GM21529 (cell line): ENCODE results near the gene GTSE1.

ENCODE experiments used
- ATAC-seq: cut with Tn5 transposase; IDR thresholded peaks from one replicate; pipeline ENCODE4 v1.9.1; 2021; ENCODE audit not compliant: unreplicated experiment

GTSE1 gene

DNA sequence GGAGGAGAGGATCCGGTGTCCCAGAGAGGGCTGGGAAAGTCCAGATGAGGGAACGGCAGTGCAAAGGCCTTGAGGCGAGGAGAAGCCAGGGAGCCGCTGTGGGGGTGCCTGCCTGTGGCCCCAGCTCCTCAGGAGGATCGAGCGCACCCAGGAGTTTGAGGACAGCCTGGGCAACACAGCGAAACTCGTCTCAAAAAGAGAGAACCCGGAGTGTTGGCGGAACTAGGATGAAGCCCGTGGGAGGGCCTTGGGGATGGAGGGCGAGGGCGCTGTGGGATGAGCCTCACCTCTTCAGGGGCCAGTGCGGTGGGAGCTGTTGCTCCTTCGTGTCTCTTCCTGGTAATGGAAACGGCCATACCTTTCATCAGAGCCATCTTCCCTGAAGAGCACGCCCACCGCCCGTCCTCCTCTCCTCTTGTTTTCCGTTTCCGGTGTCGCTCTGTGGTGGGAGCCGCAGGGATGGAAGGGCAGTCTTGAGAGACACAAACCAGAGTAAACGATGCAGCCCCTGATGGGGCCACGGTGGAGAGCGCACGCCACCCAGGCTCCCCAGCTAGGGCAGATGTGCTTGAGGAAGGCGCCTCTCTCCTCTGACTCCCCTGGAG, 54.6 kb downstream of the GTSE1 start:
- ATAC-seq, result no peak

DNA sequence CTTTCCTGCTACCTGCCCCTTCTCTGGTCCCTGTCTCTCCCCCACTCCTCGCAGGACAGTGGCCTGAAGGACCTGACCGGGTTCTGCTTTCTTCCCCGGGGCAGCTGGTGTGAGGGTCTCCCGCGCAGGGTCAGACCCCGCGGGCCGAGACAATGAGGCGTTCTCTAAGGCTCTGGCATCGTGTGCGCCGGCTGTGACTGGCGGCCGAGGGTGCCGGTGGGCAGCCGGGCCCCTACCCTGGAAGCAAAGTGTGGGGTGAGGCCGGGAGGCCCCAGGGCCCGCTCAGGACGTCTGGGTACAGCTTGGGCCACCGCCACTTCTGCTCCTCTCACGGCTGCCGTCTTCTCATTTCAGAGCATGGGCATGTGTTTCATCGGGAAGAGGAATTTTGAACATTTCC, 55.1 kb downstream of the GTSE1 start:
- no peak for ATAC-seq

DNA sequence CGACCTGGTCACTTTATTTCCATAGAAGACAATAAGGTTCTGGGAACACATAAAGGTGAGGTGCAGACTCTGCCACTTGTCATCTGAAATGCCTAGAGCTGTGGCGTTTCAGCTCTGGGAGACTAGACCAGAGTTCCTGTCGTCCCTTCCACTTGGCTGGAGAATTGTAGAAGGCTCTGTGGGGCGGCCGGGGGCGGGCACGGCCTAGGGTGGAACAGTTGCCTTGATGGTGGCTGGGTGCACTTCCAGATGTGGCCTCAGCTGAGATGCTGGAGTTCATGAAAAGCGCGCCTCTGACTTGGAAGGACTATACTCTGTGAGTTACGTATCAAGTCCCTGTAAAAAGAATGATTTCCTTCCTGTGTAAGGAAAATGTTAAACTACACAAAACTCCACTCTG, 55.6 kb downstream of the GTSE1 start:
- no peak for ATAC-seq

DNA sequence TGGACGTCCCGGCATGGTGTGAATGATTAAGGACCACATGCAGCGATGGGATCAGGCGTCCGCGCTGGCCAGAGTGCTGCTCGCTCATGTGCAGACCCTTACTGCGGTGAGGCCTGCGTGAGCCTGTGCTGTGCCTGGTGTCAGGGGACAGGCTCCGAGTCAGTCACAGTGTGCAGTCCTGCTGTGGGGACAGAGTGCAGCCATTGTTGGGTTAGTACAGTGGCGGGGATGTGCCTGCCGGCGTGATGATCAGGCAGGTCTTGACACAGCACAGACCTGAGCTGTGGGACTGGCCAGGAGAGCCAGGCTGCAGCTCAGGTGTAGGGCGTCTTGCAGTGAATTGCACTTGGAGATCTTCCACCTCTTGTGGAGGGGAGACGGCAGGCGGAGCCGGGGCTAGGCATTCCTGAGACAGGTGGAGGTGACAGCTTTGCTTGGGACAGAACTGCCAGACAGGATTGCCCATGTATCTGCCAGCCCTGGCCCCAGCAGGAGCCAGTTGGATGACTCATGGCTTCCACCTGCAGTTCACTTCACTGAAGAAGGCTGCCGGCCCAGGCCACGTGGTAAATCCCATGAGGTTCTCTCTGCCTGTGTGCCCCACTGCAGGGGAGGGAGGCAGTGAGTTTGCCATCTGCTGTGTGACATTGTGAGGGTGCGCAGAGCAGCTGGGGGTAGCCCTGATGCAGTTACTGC, 56.2 kb downstream of the GTSE1 start:
- ATAC-seq, result no peak

DNA sequence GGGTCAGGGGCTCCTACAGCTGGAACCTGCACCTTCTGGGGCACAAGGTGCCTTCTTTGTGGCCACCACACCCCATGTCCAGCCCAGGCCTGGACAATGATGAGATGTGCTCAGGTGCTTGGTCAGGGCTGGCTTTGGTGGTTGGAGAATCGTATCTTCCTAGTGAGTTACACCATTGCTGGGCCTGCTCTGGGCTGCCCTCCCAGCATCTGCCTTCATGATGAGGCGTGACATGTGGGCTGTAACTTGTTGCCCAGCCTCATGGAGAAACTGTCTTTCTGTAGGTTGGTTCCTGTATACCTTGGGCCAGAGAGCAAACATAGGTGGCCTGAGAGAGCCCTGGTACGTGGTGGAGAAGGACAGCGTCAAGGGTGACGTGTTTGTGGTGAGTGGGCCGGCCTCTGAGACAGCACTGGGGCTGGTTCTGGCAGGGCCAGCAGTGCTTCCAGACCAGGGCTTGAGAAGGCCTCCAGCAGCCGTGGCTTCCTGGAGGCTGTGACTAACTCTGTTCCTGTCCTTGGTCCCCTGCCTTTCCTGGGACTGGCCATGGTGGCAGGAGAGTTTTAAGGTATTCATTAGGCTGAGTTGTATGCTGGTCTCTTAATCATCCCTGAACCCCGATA, 56.9 kb downstream of the GTSE1 start:
- ATAC-seq, result no peak

DNA sequence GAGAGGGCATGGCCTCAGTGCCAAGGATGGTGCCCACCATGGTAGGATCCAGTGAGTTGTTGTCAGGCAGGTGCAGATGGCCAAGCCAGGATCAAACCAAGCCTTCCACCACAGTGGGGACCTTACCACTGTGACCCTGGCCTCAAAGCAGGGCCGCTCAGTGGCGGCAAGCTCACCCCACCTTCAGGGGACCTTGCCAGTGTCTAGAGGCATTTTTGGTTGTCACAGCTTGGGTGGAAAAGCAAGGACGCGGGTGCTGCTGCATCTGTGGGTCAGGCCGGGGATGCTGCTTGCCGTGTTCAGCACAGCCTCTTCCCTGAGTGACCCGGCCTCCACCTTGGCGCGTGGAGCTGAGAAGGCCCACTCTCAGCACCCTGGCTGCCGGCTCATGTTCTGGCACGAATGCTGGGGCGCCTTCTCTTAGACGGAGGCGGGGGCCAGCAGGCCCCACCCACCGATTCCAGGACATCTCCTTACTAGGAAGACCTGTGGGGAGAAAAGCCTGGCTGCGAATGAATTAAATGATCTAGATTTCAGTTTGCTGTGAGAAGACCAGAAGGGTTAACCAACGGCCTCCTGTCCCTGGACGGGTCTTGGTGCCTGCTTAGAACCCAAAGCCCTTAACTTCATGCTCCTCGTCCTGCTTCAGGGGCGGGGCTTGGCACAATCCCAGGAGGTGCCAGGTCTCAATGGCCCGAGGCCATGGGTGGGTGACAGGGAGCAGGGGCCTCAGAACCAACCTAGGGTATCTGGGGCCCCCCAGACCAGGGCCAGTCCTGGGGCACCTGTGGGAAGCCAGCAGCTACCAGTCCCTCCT, 57.7 kb downstream of the GTSE1 start:
- ATAC-seq, result no peak

DNA sequence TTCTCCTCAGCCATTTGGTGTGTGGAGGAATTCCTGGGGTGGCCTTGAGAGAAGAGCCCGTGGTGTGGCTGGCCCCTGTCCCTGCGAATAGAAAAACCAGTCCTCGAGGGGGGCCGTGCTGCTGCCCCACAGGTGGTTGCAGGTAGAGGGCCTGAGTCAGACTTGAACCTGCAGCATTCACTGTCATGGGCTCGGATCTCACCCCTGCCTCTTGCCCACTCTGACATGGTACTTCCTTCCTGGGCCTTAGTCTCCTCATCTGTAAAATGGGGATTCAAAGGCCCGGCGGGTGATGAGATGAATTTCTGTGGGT, 58.3 kb downstream of the GTSE1 start:
- ATAC-seq, result no peak

DNA sequence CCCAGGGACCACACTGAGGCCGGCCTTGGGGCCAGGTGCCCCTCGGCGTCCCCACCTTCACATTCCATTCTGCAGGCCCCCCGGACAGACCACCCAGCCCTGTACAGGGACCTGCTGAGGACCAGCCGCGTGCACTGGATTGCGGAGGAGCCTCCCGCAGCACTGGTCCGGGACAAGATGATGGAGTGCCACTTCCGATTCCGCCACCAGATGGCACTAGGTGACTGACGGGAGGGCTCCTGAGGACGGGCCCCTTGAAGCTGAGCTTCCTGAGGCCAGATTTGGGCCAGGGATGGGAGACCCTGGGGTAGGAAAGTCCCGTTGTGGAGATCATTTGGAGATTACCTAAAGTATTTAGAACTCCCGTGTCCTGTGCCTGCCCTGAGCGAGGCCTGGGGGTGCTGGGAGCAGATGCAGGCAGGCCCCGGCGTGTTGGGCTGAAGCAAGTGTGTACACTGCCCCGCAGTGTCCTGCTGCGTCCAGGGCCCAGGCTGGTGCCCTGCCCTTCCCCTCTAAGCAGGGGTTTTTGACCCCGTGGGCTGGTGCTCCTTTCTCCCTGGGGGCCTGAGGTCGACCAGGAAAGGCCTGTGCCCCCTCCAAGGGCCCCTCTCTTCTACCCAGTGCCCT, 58.8 kb downstream of the GTSE1 start:
- no peak for ATAC-seq

DNA sequence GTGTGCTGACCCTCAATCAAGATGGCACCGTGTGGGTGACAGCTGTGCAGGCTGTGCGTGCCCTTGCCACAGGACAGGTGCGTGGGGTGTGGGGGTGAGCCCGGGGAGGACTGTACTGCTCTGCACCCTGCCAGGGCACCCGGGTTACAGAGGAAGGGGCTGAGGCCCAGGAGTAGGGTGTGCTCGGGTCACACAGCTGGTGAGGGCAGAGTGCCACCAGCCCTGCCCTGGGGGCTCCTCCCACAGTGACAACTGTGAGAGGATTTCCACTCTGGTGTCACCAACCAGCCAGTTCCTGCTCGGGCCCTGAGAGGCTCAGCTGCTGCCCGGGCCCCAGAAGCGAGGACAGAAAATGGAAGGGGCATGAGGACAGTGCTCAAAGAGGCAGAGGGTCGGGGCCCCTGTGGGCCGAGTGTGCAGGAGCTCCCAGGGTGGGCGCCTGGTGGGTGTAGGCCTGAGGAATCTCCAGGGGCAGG, 59.4 kb downstream of the GTSE1 start:
- ATAC-seq, result no peak

DNA sequence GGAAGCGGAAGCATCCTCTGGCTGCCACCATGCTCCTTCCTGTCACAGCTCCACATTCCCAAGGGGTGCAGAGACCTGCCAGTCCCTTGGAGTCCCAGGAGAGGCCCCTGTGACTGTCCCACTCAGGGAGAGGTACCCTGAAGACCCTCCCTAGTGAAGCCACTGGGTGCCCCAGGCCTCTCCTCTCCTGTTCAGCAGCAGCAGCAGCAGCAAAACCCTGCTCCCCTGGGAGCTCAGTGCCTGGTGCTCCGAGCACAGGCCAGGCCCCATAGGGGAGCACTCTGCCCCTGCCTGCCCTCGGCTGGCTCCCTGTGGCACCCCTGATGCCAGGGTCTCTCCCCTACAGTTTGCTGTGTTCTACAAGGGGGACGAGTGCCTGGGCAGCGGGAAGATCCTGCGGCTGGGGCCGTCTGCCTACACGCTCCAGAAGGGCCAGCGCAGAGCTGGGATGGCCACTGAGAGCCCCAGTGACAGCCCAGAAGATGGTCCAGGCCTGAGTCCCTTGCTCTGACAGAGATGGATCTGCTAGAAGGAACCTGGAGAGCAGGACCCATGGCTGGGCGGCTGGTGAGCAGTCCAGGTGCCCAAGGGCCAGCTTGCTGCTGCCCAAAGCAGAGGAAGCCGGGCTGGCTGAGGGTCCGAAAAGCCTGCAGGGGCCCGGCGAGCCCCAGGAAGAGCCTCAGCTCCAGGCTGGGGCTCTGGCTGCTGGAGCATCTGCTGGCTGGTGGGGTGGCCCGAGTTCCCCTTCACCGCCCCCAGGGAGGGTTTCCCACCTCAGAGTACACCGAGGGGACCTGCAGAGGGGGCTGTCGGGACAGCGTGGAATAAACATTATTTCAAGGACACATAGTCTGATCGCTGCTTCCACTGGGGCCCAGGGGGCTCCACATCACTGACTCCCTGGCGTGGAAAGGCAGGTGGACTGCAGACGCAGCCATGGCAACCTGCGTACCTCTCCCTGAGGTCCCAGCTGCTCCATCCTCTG, 60.1 kb downstream of the GTSE1 start:
- no peak for ATAC-seq

DNA sequence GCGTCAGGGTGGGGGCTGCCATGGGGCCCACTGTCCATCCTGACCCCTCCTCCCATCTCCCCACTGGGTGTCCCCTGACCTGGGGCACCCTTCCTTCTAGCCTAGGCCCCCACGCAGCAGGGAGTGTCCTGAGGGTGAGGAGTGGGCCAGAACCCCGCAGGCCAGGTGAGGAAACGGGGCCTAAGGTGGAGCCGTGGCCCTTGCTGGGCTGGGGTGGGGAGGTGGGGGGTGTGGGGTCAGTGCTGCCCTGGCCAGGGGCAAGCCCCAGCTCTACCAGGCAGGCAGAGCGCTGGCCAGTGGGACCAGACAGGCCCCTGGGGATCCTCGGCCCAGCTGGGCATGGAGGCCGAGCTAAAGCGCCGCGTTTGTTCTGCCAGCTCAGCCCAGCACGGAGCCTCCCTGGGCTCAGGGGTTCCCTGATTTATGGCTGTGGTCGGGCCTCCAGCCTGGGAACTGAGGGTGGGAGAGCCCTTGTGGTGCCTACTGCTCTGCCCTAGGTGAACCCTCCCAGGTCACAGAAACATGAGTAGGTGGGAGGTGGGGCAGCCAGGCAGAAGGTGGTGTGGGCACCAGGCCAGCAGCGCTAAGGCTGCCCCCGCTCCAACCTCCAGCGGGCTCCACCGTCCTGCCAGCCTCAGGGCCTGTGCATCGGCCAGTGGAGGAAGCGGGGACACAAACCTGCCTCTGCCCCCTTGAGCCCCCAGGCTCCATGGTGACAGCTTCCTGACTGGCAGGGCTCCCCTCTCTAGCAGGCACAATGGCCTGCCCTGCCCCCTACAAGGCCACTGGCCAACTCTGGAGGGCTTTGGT, 61.2 kb downstream of the GTSE1 start:
- ATAC-seq, result no peak

DNA sequence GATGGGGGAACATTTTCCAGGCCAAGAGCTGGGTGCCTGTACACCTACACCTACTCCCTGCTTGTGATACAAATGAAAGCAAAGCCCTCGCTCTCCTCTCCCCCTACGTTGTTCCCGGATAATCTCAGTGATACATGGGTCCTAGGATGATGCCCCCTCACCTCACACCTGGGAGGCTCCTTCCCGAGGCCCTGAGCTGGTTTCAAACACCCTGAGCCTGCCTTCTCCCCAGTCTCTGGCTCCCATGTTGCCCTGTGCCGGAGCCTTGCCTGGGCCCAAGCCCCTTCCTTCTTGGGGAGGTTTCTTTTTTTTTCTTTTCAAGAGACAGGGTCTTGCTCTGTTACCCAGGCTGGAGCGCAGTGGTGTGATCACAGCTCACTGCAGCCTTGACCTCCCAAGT, 62.1 kb downstream of the GTSE1 start:
- ATAC-seq, result no peak

DNA sequence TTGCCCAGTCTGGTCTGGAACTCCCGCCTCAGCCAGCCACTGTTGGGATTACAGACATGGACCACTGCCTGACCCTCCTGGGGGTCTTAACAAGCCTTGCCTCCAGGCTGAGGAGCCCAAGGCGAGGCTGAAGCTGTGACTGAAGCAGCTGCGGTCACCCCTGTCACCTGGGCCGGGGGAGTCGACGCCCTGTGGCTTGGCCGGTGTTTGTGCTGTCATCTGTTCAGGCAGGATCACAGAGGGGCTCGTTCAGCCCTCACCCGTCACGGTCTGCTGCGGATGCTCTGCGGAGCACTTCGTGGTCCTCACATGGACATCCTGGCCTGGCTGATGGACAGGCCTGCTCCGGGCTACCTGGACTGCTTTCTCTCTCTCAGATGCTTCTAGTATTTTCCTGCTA, 62.7 kb downstream of the GTSE1 start:
- ATAC-seq, result no peak

DNA sequence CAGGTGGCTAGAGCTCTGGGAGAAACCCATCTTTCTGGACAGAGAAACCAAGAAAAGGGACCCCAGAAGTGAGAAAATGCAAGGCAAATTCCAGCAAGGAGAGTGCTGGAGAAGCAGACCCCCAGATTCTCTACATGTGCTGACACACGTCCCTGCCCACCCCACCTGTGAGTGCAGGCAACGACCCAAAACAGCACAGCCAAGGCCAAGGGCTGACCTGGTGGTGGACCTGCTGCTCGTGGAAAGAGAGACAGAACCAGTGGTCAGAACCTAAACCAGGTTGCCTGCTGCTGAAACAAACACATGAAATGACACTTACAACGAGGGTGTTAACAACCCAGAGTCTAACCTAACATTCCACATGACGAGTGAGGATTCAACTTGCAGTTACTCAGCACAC, 63.4 kb downstream of the GTSE1 start:
- ATAC-seq, result no peak

DNA sequence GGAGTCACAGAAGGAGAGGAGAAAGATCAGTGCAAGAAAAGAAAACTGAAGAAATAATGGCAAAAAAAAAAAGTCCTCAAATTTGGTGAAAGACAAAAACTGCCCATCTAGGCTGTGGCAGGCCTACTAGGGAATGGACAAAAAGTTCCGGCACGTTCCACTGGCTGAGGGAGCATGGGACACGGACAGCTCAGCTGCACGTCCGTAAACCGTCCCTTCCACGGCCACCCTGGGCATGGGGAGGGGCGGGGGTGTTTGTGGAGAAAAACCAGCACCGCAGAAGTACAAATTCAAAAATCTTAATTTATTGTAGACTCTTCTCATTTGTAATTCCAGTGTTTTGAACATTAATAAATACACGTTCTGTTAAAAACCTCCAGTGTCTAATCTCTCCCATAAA, 64.2 kb downstream of the GTSE1 start:
- no peak for ATAC-seq

DNA sequence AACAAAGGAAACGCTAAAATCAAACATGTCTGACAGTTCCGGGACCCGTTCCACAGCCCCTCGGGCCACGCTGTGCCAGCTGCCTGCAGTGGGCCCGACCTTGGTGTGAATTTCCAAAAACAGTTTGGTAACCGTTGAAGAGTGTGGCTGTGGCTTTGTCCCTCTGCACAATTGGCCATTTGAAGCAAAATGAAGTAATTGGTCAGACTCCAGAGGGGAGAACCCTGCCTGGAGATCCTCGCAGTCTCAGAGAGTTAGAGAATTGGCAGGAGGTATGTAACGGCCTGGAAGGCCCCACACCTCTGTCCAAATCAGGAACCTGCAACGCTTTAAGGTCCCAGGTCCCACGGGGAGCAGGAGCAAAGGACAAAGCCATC, 65.1 kb downstream of the GTSE1 start:
- ATAC-seq, result no peak

DNA sequence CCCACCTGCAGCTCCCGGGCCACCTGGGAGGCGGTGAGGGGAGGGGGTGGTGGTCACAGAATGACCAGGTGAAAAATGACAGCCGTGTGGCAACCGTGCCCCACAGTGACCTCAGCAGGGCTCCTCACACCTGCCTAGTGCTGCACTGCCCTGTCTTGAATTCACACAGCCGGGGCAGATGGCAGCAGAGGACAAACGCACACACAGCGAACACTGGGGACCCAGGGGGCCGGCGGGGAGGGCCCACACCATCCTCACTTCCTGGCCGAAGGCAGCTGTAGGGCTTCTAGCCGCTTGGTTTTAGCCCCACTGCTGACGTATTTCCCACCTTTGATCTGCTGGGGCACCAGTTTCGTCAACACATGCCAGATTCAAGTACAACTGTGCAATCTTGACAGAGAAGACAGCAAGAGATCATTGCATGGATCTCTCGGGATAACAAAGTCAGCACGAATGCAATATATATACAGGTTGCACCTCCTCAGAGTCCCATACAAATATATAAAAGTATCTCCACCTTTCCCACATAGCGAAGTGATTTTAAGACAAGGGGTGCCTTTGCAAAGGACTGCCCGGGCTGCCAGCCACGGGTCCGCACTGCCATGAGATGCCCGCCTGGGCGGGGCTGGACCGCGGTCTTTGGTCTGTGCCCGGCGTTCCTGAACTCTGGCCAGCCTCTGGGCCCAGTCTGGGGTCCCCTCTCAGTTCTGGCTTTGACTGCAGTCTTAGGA, 65.7 kb downstream of the GTSE1 start:
- no peak for ATAC-seq

DNA sequence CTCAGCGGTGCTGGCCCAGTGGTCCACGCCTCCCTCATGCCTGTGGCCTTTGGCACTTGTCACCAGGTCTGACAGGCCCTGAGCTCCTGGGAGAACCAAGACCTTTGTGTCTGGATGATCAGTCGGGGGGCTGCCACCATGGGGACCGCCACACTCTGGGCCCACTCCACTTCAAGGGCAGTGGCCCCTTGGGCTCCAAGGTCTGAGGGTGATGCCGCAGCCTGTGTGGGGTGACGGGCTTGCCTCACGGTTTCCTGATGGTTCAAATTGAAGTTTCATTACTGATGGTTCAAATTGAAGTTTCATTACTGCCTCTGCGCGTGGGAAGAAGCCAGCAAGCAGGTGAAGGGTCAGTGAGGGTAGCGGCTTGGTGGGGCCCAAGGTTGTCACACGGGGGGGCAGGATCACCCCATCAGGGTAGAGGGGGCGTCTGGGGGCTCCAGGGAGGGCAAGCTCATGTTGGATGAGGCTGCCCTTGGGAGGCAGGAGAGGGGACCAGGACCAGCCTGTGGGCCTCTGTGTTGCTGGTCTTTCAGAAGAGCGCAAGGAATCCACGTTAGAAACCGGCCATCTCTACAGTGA, 66.4 kb downstream of the GTSE1 start:
- ATAC-seq, result no peak
